Stimulated activated CD4-positive, alpha-beta T cell treated with anti-CD3 and anti-CD28 coated beads, Interleukin-15, amount 100 ng/mL, for 1 hour (primary cell): ENCODE data around the gene STRN4.
A peak's percentile ranks its signal among the peaks of the same experiment; 100 is the strongest.

Experiments
- DNase-seq, 2 donors: peaks; one replicate each; pipeline ENCODE4 v3.0.0-alpha.2; 2020; ENCODE audit warnings: low read depth in 1 of 2, low spot score in 1 of 2

STRN4 gene

DNA sequence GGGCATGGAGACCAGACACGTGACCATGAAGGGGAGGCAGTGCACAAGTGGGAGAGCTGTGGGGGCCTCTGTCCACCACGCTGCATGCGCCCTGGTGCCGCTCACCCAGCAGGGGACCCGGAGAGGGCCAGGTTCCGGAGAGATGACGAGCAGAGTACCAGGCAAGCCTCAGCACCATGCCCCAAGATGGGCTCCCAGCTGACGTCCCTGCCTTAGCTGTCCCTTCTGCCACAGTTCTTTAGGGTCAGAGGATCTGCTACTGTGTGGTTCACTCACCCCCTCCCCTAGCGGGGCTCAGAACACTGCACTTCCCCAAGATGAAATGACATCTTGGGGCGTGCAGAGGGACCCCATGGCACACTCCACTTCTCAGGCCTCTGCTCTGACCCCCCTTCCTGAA is 19.7 kb downstream of the STRN4 start:
- no peak for DNase-seq

DNA sequence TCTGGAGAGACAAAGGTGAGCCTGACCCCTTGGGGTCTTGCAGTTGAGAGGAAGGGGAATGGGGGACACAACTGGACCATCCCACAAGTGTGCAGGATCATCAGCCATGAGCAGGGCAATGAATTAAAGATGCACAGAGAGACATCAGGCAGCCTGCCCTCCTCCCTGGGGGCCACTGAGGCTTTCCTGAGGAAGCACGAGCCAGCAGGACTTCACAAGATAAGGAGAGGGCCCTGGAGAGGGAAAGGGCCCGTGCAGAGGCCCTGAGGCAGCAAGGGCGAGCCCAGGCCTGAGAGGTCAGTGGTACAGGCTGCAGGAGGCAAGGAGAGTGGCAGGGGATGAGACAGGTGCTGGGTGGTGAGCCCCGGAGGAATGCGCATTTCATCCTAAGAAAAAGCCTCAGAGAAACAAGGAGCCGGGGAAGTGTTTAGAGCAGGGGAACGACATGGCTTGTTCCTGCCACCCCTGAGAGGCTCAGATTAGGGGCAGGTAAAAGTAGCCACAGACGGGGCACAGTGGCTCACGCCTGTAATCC is 20.3 kb downstream of the STRN4 start:
- DNase-seq, result no peak

DNA sequence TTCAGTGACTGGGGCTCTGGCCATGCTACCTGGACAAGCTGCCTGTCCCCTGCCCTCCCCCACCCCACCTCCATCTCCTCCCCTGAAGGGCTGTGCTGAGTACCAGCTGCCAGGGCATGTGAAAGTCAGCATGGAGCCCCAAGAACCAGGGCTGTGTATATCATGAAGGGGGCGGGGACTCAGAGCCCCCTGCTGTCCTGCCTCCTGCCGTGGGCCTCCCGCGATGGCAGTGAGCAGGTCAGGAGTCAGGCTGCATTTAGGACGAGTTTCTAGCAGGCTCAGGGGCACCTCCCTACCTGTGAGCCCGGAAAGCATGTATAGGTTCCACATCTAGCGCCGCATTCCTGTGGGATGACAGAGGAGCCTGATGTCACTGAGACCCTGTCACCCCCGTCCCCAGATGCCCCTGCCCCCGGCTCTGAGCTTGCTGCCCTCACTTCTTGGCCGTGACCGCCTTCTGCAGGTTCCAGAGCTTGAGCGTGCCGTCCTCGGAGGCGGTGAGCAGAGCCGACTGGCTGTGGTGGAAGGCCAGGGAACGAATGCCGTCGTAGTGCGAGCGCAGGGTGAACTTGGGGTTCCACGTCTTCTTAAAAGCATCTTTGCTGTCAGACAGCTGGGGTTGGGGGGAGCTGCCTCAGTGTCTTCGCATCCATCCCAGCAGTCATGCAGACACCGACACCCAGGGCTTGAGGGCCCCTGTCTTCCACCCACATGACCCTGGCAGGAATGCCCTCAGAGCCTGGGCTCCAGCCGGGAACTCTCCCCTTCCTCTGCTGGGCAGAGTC is 21.0 kb downstream of the STRN4 start:
- no peak for DNase-seq

DNA sequence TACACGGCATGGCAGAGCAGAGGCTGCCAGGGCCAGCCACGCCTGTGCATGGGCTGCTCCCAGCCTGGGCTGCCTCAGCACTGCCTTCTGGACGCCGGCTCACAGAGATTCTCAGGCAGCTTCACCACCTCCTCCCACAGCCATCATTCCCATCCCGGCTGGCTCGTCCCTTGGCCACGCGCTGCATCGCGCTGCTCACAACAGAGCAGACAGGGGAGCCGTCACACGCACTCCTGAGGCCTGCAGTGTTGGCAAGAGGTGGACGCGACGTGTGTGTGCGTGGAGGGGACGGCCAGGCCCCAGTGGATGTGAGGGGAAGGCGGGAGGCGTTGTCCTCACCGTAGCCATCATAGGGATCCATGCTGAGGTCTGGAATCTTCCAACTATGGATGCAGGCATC is 21.8 kb downstream of the STRN4 start:
- no peak for DNase-seq

DNA sequence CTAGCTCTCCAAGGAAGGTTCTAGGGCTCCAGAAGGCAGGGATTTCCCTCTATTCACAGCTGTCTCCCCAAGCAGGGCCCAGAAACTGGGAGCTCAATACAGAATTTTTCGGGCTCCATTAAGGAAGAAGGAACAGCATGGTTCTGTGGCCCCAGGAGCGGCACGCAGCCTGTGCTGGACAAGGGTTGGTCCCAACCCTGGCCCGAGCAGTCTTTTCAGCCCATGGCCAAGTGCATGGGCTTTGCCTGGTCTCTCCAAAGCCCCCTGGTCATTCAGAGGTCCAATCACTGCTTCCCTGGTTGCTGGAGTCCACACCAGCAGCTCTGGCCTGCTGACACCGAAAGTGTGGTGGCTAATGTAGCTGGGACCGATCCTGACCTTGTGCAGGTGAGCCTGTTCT is 22.8 kb downstream of the STRN4 start:
- DNase-seq, result no peak

DNA sequence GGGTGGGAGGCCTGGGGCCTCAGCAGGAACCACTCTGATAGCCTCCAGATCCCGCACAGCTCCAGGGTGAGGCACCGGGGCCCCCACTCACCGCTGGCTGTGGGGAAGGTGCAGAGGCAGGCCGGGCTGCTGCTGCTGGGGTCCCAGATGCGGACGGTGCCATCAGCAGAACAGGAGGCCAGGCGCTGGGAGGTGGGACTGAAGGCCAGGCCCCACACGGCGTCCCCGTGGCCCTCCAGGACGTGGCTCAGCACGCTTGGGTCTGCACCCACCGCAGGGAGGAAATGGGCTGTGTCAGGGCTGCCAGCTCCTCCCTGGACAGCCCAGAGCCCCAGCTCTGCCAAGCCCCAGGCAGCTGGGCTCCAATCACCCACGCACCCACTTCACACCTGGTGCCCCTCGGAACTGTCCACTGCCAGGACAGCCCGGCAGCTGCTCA is 23.2 kb downstream of the STRN4 start:
- DNase-seq, result no peak

DNA sequence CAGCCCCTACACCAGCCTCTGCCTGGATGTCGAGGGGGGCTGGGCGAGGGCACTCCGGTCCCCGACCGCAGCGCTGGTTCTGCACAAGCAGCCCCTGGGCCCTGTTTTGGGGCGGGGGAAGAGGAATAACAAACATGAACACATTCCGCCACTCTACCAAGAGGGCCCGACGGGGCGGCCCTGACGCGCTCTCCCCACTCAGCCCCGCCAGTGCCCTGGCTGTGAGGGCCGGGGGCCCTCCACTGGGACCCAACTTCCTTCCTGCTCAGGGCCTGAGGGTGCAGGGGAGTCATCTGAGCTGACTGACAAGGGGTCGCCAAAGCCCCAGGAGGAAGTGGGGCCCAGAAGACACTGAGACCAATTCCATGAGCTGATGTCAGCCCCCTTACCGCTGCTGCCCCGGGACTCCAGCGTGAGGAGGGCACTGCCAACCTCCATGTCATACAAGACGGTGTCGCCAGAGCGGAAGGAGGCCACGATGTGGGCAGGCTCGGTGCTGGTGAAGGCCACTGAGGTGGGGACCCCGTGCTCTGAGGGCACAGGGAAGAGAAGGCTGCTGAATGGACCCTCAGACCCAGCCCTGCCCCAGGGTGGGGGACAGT is 23.7 kb downstream of the STRN4 start:
- no peak for DNase-seq

DNA sequence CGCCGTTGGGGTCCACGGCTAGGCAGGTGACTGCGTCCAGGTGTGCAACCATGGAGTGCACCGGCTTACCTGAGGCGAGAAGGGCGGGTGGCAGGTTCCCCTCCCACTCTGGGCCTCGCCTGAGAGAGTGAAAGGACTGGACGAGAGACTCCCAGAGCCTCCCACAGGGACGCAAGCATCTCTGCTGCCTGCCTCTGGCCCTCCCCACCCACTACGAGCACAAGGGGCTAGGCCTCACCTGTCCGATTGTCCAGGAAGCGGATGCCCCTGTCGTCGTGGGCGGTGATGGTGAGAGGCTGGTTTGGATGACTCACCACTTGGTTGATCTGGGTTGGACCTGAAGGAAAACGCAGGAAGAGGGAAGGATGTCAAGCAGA is 24.3 kb downstream of the STRN4 start:
- DNase-seq, result no peak

DNA sequence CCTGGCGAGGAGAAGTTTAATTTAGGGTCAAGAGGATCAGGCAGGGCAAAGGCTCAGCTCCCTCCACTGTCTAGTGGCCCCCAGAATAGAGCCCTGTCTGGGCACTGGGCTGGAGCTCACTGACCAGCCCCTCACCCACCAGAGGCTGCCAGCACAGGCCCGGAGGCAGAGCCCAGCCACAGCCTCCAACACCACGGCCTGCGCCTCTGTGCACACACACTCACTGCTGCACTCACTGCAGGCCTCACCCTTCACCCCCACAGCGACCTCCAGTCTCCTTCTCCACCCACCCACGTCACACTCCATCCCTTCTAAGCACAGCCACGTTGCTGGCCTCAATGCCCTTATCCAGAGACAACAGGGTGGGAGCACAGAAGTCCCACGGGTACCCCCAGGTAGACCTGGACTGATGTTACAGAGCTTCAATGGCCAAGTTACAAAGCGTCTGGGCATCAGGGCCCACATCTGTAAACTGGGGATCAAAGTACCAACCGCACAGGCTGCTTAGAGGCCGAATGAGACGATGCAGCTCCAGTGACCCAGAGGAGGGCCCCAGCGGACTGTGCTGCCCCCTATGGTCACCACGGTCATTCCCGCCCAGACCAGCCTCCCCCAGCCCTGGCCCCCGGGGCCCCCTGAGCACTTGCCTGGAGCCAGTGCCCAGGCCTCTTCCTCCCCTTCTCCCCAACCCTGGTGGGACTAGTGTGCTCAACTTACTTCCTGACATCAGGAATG is 24.8 kb downstream of the STRN4 start:
- no peak for DNase-seq

DNA sequence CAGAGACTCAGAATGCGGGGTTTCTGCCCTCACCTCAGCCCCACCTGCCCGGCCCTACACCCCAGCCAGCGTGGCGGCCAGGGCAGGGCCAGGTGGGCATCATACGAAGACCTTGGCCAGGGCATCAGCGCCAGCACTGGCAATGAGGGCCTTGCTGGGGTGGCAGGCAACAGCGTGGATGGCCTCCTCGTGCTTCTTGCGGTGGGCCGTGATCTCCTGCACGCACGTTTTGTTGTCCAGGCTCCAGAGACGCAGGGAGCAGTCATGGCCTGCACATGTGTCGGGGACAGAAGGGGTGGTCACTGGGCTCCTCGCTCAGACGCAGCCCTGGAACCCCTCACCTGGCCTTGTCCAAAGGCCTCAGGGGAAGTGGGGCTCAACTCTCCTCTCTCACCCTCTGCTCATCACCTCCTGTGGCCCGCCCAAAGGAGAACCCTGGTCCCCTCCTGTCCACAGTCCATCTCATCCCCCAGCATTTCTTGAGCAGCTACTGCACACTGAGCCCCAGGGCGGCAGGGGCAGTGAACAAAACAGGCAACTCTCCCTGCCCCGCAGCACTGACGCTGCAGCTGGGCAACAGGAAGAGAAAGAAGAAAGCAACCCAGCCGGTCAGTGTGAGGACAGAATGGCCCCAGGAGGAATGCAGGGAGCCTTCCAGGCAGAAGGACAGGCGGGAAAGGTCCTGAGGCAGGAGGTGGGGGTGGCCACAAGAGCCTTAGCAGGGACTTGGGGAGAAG is 25.6 kb downstream of the STRN4 start:
- no peak for DNase-seq

DNA sequence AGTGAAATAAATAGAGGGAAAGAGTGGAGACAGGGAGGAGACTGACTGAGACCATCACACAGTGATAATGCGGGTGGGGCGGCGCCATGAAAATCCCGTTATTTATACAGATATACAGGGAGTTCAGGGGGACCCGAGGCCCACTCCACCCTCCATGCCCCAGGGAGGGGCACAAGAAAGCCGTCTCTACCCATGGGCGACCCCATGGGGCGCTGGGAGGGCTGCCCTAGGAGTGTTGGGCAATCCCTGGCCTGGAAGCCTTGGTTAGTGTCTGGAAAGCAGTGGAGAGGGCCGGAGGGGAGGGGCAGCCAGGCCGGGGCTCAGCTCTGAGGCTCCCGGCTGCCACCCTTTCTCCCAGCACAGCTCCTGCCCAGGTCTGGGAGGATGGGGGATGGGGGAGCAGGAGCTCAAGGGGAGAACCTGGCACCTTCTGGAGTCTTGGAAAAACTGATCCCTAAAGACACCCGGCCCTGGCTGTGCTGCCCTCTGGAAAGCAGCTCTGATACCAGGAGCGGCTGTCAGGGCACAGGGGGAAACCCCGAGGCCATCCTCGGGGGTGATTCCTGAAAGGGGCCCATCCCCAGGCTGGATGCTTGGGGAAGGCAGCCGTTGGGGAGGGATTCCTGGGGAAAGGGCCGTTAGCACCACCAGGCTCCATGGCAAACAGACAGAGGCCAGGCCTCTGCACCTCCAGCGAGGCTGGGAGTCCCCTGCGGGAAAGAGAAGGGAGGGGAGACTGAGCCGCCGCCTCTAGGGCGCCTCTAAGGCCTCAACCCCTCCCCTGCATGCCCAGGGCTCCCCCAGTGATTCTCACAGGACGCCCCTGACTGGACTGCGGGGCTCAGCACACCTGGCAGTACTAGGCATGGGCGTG is 26.4 kb downstream of the STRN4 start:
- DNase-seq, result no peak

DNA sequence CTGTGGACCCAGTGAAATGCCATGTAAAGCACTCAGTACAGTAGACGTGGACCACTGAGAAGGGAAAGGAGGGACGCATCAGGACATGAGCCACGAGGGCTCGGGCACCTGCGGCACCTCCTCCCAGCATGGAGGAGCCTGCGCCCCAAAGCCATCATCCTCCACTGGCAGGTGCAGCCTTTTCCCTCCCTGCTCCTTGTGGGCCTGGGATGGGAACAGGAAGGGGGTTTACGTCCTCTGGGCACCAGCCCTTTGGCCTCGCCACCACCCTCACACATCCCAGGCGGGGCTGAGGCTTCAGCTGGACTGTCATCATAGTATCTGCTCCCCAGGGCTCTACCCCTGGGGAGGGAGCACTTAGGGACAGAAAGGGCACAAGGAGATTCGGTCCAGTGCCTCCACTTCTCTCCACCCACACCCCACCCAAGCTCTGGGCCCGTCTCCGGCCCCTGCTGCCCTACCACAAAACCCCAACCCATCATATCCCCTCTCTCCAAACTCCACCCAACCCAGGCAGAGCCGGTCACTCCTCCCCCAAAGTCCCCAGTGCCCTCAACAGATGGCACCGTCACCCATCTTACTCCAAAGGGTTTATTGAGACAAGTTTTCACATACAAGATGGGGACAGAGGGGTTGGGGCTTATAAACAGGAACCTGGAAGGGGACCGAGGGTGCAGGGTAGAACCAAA is 27.2 kb downstream of the STRN4 start:
- no peak for DNase-seq

DNA sequence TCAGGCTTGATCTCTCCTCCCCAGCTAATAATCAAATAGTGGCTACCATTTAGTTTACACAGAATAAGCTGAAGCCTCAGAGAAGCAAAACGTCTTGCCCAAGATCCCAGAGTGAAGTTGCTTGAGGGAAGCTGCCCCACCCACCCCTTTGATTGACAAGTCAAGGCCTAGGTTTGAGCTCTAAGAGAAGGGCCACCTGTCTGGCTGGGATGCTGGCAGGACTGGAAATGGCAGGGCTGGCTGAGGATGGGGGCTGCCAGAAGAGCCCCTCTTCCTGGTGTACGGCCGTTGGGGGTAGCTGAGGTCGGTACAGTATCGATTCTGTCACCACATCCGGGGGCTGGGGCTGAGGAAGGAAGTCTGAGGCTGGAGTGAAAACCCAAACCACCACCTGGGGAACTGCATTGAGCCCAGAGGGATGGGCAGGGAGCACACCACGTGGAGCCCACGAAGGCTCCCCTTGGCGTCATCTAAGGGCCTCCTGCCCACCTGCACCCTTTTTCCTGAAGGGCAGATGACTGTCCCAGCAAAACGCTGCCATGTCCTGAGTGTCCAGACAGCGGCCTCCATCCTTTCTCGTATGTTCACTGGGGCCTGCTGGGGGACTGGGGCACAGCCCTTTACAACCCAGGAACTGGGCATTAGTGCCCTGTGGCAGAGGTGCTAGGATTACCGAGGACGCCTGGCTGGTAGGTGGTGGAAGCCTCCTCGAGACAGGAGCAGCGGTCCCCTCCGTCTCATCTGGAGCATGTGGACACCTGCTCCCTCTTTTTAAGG is 27.9 kb downstream of the STRN4 start:
- DNase-seq, result peak in 1 of 2 donors; percentile 34

DNA sequence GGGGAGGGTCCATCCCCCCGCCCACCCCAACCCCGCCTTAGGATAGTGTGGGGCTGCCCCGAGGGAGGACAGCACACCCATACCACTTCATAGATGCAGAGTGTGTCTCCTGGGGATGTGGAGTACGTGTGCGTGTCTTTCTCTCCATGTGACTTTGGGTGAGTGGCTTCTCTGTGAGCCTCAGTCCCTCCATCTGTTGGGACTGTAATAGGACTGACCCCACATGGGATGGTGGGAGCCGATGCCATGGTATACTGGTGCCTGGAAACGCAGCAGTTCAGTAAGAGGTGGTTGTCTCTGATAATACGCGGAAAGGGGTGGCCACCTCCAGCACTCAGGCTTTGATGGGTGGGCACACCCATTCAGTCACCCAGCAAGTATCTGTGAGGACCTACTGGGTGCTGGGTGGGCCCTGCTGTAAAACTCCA is 28.5 kb downstream of the STRN4 start:
- DNase-seq, result no peak

DNA sequence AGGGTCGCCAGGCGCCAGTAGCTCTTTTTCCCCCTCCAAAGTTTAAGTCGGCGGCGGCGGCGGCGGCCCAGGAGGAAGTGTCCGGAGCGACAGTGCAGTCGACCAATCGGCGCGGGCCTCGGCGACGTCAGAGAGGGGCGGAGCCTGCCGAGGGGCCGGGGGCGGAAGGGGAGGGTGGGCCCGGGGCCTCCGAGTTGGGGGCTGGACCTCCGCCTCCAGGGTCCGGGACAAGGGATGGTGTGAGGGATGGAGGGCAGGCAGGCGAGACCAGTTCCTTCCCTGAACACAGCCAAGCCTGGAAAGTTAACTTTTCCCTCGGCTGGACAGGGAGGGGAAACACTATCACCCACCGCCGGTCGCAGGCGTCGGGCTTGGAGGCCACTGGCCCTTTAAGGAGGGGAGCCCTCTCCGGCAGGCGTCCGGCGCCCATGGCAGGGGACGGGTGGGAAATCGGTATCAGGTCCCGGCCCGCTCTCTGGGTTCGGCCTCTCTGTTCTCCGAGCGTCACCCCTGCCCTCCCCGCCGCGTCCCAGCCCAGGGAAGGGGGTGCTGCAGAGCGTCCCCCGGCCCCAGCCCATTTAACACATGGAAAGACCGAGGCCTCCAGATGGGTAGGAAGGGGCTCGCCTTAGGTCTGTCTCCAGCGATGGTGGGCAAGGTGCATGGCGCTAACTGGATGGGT is 29.1 kb downstream of the STRN4 start, which contains the start of gene PRKD2:
Gene PRKD2, minus strand, starts transcription at position 81 of the 682 bp plus-strand sequence. CDS start 744 bp downstream, outside the sequence.
- peak; percentile 70 to 89 for DNase-seq

DNA sequence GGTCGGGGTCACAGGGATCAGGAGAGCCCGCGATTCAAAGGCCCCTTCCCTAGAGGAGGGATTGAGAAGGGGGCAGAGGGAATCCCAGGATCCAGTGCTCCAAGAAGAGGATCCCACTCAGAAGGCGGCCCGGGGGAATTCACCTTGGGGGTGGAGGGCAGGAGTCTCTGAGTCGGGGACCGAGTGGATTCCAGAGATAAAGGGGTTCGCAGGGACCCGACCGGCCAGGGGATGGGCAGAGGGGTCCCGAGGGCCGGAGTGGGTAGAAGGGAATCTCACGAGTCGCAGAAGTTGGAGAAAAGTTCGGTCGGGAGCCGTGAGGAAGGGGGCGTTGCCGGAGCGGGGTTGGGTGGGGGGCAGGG is 29.6 kb downstream of the STRN4 start:
- DNase-seq, result no peak

DNA sequence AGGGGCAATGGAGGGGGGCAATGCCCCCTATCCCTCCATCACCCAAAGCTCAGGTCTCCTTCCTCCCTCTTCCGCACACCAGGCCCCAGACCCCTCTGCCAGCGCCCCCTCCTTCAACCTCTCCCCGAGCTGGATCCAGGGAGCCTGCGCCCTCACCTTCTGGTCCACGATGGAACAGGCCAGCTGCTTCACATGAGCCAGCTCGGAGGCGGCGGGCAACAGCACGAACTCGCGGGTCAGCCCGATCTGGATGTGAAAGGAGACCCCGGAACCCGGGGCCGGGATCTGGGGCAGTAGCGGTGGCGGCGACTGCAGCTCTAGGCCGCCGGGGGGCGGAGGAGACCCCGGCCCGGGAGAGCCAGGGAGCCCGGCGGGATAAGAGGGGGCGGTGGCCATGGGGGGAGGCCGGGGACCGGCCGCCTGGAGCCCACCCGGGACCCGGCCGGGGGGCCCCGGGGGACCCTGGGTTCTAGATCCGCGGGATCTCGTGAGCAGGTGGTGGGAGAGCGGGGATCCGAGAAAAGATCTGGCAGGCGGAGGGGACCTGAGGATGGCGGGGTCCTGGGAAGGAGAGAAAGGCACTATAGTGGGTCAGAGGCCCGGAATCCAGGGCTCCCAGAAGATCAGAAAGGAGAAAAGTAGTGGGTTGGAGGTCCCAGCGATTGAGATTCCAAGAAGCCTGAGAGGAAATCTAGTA is 30.1 kb downstream of the STRN4 start:
- DNase-seq, result no peak

DNA sequence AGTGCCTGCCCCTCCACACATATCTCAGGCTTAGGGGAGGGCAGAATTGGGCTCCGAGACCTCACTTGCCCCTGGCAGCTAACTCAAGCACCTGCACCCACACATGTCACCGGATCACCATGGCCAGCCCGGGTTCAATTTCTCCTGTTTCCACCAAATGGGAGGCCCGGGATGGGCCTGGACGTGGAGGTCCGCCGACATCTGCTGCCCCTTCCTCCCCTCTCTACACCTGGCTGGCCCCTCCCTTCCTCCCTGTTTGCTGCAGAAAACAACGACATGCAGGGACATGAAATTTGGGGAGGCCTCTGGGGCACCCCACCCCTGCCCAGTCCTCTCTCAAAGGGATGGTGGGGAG is 30.7 kb downstream of the STRN4 start:
- no peak for DNase-seq
